H1 (cell line): ENCODE results near the gene GBGT1. TPM values are rescaled to one million over a fixed set of nuclear protein-coding genes. Genes with fewer than 3 reads are reported as not detected.

Source experiments
- ATF2 ChIP-seq: IDR thresholded peaks from 2 replicates; pipeline ENCODE4 v1.6.1; 2012; ENCODE audit warnings: low read length, inconsistent platforms
- polyA plus RNA-seq, 7 experiments: library from polyadenylated mRNA; depleted of rRNA in 3 of 7; stranded (reverse) in 5 of 7; unstranded in 2 of 7; fragments of >200 nt in 5 of 7; fragments of 200-250 nt in 2 of 7; gene quantifications; 1 replicate in 5 of 7; 2 replicates in 1 of 7; 4 replicates in 1 of 7; pipeline versions ENCODE4 v1.2.1 to v1.2.3, GENCODE V29; 2011 to 2013; ENCODE audit warnings: missing spikeins in 2 of 7, mixed read lengths in 2 of 7
- total RNA-seq: library from RNA; stranded (reverse); fragmentation: NEBNext Ultra II Directional; extraction: Animal tissue kit (Norgen Biotek cat#: 25700); gene quantifications from 2 replicates; pipeline ENCODE4 v1.2.1, GENCODE V29; 2021
- TF ChIP-seq, protein P1 (sequence below): fragments of 300-600 bp; sonication (generic); IDR thresholded peaks from 2 replicates; pipeline ENCODE4 v1.7.1; 2012; ENCODE audit warnings: low read length, moderate library complexity, mild to moderate bottlenecking, inconsistent platforms; ENCODE audit not compliant: insufficient replicate concordance

Gene GBGT1
- total and polyA plus RNA-seq, 2 of the 8 experiments (the other 6 are each of a cell fraction or from before 2014, with no cell fraction given) = 7.1 to 9.7 TPM

- TF ChIP-seq, protein P1, sequence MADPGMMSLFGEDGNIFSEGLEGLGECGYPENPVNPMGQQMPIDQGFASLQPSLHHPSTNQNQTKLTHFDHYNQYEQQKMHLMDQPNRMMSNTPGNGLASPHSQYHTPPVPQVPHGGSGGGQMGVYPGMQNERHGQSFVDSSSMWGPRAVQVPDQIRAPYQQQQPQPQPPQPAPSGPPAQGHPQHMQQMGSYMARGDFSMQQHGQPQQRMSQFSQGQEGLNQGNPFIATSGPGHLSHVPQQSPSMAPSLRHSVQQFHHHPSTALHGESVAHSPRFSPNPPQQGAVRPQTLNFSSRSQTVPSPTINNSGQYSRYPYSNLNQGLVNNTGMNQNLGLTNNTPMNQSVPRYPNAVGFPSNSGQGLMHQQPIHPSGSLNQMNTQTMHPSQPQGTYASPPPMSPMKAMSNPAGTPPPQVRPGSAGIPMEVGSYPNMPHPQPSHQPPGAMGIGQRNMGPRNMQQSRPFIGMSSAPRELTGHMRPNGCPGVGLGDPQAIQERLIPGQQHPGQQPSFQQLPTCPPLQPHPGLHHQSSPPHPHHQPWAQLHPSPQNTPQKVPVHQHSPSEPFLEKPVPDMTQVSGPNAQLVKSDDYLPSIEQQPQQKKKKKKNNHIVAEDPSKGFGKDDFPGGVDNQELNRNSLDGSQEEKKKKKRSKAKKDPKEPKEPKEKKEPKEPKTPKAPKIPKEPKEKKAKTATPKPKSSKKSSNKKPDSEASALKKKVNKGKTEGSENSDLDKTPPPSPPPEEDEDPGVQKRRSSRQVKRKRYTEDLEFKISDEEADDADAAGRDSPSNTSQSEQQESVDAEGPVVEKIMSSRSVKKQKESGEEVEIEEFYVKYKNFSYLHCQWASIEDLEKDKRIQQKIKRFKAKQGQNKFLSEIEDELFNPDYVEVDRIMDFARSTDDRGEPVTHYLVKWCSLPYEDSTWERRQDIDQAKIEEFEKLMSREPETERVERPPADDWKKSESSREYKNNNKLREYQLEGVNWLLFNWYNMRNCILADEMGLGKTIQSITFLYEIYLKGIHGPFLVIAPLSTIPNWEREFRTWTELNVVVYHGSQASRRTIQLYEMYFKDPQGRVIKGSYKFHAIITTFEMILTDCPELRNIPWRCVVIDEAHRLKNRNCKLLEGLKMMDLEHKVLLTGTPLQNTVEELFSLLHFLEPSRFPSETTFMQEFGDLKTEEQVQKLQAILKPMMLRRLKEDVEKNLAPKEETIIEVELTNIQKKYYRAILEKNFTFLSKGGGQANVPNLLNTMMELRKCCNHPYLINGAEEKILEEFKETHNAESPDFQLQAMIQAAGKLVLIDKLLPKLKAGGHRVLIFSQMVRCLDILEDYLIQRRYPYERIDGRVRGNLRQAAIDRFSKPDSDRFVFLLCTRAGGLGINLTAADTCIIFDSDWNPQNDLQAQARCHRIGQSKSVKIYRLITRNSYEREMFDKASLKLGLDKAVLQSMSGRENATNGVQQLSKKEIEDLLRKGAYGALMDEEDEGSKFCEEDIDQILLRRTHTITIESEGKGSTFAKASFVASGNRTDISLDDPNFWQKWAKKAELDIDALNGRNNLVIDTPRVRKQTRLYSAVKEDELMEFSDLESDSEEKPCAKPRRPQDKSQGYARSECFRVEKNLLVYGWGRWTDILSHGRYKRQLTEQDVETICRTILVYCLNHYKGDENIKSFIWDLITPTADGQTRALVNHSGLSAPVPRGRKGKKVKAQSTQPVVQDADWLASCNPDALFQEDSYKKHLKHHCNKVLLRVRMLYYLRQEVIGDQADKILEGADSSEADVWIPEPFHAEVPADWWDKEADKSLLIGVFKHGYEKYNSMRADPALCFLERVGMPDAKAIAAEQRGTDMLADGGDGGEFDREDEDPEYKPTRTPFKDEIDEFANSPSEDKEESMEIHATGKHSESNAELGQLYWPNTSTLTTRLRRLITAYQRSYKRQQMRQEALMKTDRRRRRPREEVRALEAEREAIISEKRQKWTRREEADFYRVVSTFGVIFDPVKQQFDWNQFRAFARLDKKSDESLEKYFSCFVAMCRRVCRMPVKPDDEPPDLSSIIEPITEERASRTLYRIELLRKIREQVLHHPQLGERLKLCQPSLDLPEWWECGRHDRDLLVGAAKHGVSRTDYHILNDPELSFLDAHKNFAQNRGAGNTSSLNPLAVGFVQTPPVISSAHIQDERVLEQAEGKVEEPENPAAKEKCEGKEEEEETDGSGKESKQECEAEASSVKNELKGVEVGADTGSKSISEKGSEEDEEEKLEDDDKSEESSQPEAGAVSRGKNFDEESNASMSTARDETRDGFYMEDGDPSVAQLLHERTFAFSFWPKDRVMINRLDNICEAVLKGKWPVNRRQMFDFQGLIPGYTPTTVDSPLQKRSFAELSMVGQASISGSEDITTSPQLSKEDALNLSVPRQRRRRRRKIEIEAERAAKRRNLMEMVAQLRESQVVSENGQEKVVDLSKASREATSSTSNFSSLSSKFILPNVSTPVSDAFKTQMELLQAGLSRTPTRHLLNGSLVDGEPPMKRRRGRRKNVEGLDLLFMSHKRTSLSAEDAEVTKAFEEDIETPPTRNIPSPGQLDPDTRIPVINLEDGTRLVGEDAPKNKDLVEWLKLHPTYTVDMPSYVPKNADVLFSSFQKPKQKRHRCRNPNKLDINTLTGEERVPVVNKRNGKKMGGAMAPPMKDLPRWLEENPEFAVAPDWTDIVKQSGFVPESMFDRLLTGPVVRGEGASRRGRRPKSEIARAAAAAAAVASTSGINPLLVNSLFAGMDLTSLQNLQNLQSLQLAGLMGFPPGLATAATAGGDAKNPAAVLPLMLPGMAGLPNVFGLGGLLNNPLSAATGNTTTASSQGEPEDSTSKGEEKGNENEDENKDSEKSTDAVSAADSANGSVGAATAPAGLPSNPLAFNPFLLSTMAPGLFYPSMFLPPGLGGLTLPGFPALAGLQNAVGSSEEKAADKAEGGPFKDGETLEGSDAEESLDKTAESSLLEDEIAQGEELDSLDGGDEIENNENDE = no peak
- no peak for TF ChIP-seq ATF2
Measured at GRCh38 chr9:133103987-133104505, 59.7 kb downstream of the GBGT1 start (continued).
